ENCODE measurements around the gene INPP4A. TPM values are rescaled to one million over a fixed set of nuclear protein-coding genes. Genes with fewer than 3 reads are reported as not detected.
"Not testable (repeated sequence)": the region's sequence is repeated elsewhere in the genome, so short reads cannot be mapped to it uniquely, and the experiment has no call there.

INPP4A gene
- total and polyA plus RNA-seq, 3 experiments from 2014 or later = 41.0 to 61.4 (median 46.9) TPM

GRCh38 chr2:98426771-98427170 lies 17.9 kb upstream of the INPP4A start:
- Histone ChIP-seq H3K4me1 (ENCODE audit: insufficient read depth, low read length) (no peaks in the 10 kb centered on the region), H3K27me3 (ENCODE audit: insufficient read depth, low read length, poor library complexity, severe bottlenecking) (no peaks in the 10 kb centered on the region), H3K9me3 (ENCODE audit: low read length) (no peaks in the 10 kb centered on the region), H3K27ac (ENCODE audit: low read depth, low read length) (no peak overlapping the region), H3K4me3 (ENCODE audit: low read length) (no peak overlapping the region), H3K36me3 (ENCODE audit: insufficient read depth, low read length) (no peaks in the 10 kb centered on the region)
- DNase-seq = no peak
- Mint-ChIP-seq H3K4me3 (no peak overlapping the region), H3K27me3 (peaks cover 0 to 2% of the 10 kb centered on the region in 2 donors), H3K27ac (no peak overlapping the region), H3K4me1 (no peaks in the 10 kb centered on the region), H3K9me3 (peaks cover 7 to 8% (median 8%) of the 10 kb centered on the region in 5 donors), H3K36me3 (peaks cover 0 to 7% (median 2%) of the 10 kb centered on the region in 3 donors)
- POLR2A ChIA-PET = no interaction called here
- CTCF ChIA-PET = no interaction called here

- Histone ChIP-seq H3K27me3 (ENCODE audit: insufficient read depth, low read length, poor library complexity, severe bottlenecking) (no peaks in the 10 kb centered on the region), H3K4me1 (ENCODE audit: insufficient read depth, low read length) (no peaks in the 10 kb centered on the region), H3K27ac (ENCODE audit: low read depth, low read length) (no peak overlapping the region), H3K9me3 (ENCODE audit: low read length) (no peaks in the 10 kb centered on the region), H3K4me3 (ENCODE audit: low read length) (no peak overlapping the region), H3K36me3 (ENCODE audit: insufficient read depth, low read length) (no peaks in the 10 kb centered on the region)
- Mint-ChIP-seq H3K4me3 (no peak overlapping the region), H3K27ac (no peak overlapping the region), H3K36me3 (peaks cover 0 to 10% (median 5%) of the 10 kb centered on the region in 3 donors), H3K27me3 (peaks cover 0 to 5% of the 10 kb centered on the region in 2 donors), H3K9me3 (peaks cover 2 to 7% (median 4%) of the 10 kb centered on the region in 5 donors), H3K4me1 (peaks cover 0 to 2% (median 0%) of the 10 kb centered on the region in 3 donors)
- ChIA-PET CTCF (no interaction called here), POLR2A (no interaction called here)
- no peak for DNase-seq
These were observed 12.5 kb upstream of the INPP4A start for GRCh38 chr2:98432145-98432544.

GRCh38 chr2:98433363-98433964 lies 11.2 kb upstream of the INPP4A start:
- ChIA-PET POLR2A (no interaction called here), CTCF (no interaction called here)
- DNase-seq = no peak
- Histone ChIP-seq H3K36me3 (ENCODE audit: insufficient read depth, low read length) (no peaks in the 10 kb centered on the region), H3K4me3 (ENCODE audit: low read length) (no peak overlapping the region), H3K4me1 (ENCODE audit: insufficient read depth, low read length) (no peaks in the 10 kb centered on the region), H3K27me3 (ENCODE audit: insufficient read depth, low read length, poor library complexity, severe bottlenecking) (no peaks in the 10 kb centered on the region), H3K27ac (ENCODE audit: low read depth, low read length) (no peak overlapping the region), H3K9me3 (ENCODE audit: low read length) (no peaks in the 10 kb centered on the region)
- peaks cover 0 to 5% of the 10 kb centered on the region in 2 donors for H3K27me3 Mint-ChIP-seq
- H3K27ac Mint-ChIP-seq = no peak overlapping the region
- peaks cover 0 to 13% (median 5%) of the 10 kb centered on the region in 3 donors for H3K36me3 Mint-ChIP-seq
- peaks cover 5 to 13% (median 11%) of the 10 kb centered on the region in 5 donors for H3K9me3 Mint-ChIP-seq
- H3K4me3 Mint-ChIP-seq = no peak overlapping the region
- H3K4me1 Mint-ChIP-seq = peaks cover under 1 to 4% (median 2%) of the 10 kb centered on the region in 3 donors

- ChIA-PET CTCF (no interaction called here), POLR2A (no interaction called here)
- Mint-ChIP-seq H3K4me1 (peaks cover 8 to 10% (median 10%) of the 10 kb centered on the region in 3 donors), H3K4me3 (no peak overlapping the region), H3K27ac (no peak overlapping the region), H3K36me3 (peaks cover 2 to 21% (median 5%) of the 10 kb centered on the region in 3 donors), H3K27me3 (peaks cover 0 to 5% of the 10 kb centered on the region in 2 donors), H3K9me3 (peaks cover 15 to 22% (median 21%) of the 10 kb centered on the region in 5 donors)
- Histone ChIP-seq H3K27ac (ENCODE audit: low read depth, low read length) (no peak overlapping the region), H3K36me3 (ENCODE audit: insufficient read depth, low read length) (no peaks in the 10 kb centered on the region), H3K9me3 (ENCODE audit: low read length) (no peaks in the 10 kb centered on the region), H3K4me1 (ENCODE audit: insufficient read depth, low read length) (no peaks in the 10 kb centered on the region), H3K4me3 (ENCODE audit: low read length) (no peak overlapping the region), H3K27me3 (ENCODE audit: insufficient read depth, low read length, poor library complexity, severe bottlenecking) (no peaks in the 10 kb centered on the region)
- no peak for DNase-seq
These were observed 10.2 kb upstream of the INPP4A start for GRCh38 chr2:98434492-98434891.

- H3K4me1 ChIP-seq (ENCODE audit: insufficient read depth, low read length); H3K4me3 ChIP-seq (ENCODE audit: low read length); H3K27ac Mint-ChIP-seq; H3K4me3 Mint-ChIP-seq; H3K27me3 ChIP-seq (ENCODE audit: insufficient read depth, low read length, poor library complexity, severe bottlenecking); H3K36me3 ChIP-seq (ENCODE audit: insufficient read depth, low read length); H3K9me3 ChIP-seq (ENCODE audit: low read length); DNase-seq; H3K27ac ChIP-seq (ENCODE audit: low read depth, low read length); H3K27me3 Mint-ChIP-seq; CTCF ChIA-PET; POLR2A ChIA-PET: not testable (repeated sequence)
- peaks cover 2 to 25% (median 3%) of the 10 kb centered on the region in 3 donors for H3K36me3 Mint-ChIP-seq
- peaks cover 20 to 30% (median 27%) of the 10 kb centered on the region in 5 donors for H3K9me3 Mint-ChIP-seq
- peaks cover 10 to 13% (median 13%) of the 10 kb centered on the region in 3 donors for H3K4me1 Mint-ChIP-seq
These were observed 9.0 kb upstream of the INPP4A start for GRCh38 chr2:98435670-98436069.

GRCh38 chr2:98436734-98437133 lies 7.9 kb upstream of the INPP4A start:
- H3K4me1 ChIP-seq (ENCODE audit: insufficient read depth, low read length) = no peaks in the 10 kb centered on the region
- H3K27me3 ChIP-seq (ENCODE audit: insufficient read depth, low read length, poor library complexity, severe bottlenecking) = no peaks in the 10 kb centered on the region
- H3K36me3 ChIP-seq (ENCODE audit: insufficient read depth, low read length) = no peaks in the 10 kb centered on the region
- H3K27me3 Mint-ChIP-seq = peaks cover 0 to 4% of the 10 kb centered on the region in 2 donors
- H3K4me3 Mint-ChIP-seq = no peak overlapping the region
- peaks cover 2 to 25% (median 3%) of the 10 kb centered on the region in 3 donors for H3K36me3 Mint-ChIP-seq
- H3K27ac Mint-ChIP-seq = no peak overlapping the region
- DNase-seq = no peak
- peaks cover 10 to 13% (median 13%) of the 10 kb centered on the region in 3 donors for H3K4me1 Mint-ChIP-seq
- ChIA-PET CTCF (no interaction called here), POLR2A (no interaction called here)
- H3K4me3 ChIP-seq (ENCODE audit: low read length) = no peak overlapping the region
- H3K27ac ChIP-seq (ENCODE audit: low read depth, low read length) = no peak overlapping the region
- peaks cover 20 to 30% (median 29%) of the 10 kb centered on the region in 5 donors for H3K9me3 Mint-ChIP-seq
- H3K9me3 ChIP-seq (ENCODE audit: low read length) = peaks cover 6% of the 10 kb centered on the region

GRCh38 chr2:98438190-98439133 lies 6.2 kb upstream of the INPP4A start:
- no peak overlapping the region for H3K4me3 ChIP-seq (ENCODE audit: low read length)
- H3K9me3 ChIP-seq (ENCODE audit: low read length) = peaks cover 6% of the 10 kb centered on the region
- no peaks in the 10 kb centered on the region for H3K27me3 ChIP-seq (ENCODE audit: insufficient read depth, low read length, poor library complexity, severe bottlenecking)
- POLR2A ChIA-PET = no interaction called here
- CTCF ChIA-PET = no interaction called here
- no peaks in the 10 kb centered on the region for H3K36me3 ChIP-seq (ENCODE audit: insufficient read depth, low read length)
- peak in 1 of 5 donors; percentile 57 for DNase-seq
- H3K4me1 ChIP-seq (ENCODE audit: insufficient read depth, low read length) = no peaks in the 10 kb centered on the region
- Mint-ChIP-seq H3K4me3 (peak overlapping the region in 1 of 7 donors; percentile 2), H3K9me3 (peaks cover 16 to 30% (median 29%) of the 10 kb centered on the region in 5 donors), H3K36me3 (peaks cover 0 to 22% (median 2%) of the 10 kb centered on the region in 3 donors), H3K27ac (peak overlapping the region in 7 of 8 donors; percentile 6 to 82 (median 58)), H3K27me3 (peaks cover 0 to 4% of the 10 kb centered on the region in 2 donors), H3K4me1 (peaks cover 10 to 17% (median 13%) of the 10 kb centered on the region in 3 donors)
- H3K27ac ChIP-seq (ENCODE audit: low read depth, low read length) = no peak overlapping the region

All from CD8-positive, alpha-beta memory T cell (primary cell).